Skeletal muscle cell (primary cell): ENCODE measurements around the gene PARP9.
"Not testable (repeated sequence)": the region's sequence is repeated elsewhere in the genome, so short reads cannot be mapped to it uniquely, and the experiment has no call there.

Source experiments
- DNase-seq: peaks from one replicate; pipeline ENCODE4 v3.0.0-alpha.2; 2010; ENCODE audit warnings: low read depth
- H3K4me3 ChIP-seq: 2 replicates; pipeline ENCODE4 v1.5.1; 2011; ENCODE audit warnings: low read depth, mild to moderate bottlenecking, control low read depth, low read length, moderate library complexity

PARP9 gene

GRCh38 chr3:122577409-122578031, 13.4 kb upstream of the PARP9 start, which contains the start of gene PARP15:
Gene PARP15 (plus strand): TSS chr3:122577650. CDS start chr3:122577668, 18 bp downstream.
- H3K4me3 ChIP-seq: peak within 1 kb of the TSS; percentile 48
- DNase-seq: no peak

GRCh38 chr3:122576174-122576940, 12.3 kb upstream of the PARP9 start:
- no peak overlapping the region for H3K4me3 ChIP-seq
- DNase-seq: no peak

- H3K4me3 ChIP-seq: no peak overlapping the region
- DNase-seq: no peak
Measured at GRCh38 chr3:122572940-122573412, 8.9 kb upstream of the PARP9 start.

DNA sequence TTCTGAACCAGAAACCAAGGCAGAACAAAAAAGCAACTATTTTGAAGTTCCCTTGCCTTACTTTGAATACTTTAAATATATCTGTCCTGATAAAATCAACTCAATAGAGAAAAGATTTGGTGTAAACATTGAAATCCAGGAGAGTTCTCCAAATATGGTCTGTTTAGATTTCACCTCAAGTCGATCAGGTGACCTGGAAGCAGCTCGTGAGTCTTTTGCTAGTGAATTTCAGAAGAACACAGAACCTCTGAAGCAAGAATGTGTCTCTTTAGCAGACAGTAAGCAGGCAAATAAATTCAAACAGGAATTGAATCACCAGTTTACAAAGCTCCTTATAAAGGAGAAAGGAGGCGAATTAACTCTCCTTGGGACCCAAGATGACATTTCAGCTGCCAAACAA, 4.7 kb upstream of the PARP9 start:
- H3K4me3 ChIP-seq: no peak overlapping the region
- DNase-seq: no peak

- H3K4me3 ChIP-seq, DNase-seq: not testable (repeated sequence)
Measured at GRCh38 chr3:122568131-122568530, 4.0 kb upstream of the PARP9 start.

DNA sequence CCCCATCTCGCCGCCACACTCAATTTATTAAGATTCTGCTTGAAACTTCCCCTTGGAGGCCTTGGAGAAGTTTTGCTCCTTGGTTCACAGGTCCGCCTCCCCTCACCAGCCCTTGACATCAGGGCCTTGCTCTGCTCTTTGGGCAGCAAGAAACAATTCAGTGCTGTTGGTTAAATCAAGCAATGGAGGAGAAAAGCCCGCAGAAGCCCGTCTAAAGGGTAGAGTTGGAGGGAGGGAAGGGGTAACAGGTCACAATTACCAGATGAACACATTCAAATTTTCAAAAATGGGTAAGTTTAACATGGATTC, 429 bp downstream of the PARP9 start:
- no peak for DNase-seq
- H3K4me3 ChIP-seq: peak overlapping the region; percentile 78

DNA sequence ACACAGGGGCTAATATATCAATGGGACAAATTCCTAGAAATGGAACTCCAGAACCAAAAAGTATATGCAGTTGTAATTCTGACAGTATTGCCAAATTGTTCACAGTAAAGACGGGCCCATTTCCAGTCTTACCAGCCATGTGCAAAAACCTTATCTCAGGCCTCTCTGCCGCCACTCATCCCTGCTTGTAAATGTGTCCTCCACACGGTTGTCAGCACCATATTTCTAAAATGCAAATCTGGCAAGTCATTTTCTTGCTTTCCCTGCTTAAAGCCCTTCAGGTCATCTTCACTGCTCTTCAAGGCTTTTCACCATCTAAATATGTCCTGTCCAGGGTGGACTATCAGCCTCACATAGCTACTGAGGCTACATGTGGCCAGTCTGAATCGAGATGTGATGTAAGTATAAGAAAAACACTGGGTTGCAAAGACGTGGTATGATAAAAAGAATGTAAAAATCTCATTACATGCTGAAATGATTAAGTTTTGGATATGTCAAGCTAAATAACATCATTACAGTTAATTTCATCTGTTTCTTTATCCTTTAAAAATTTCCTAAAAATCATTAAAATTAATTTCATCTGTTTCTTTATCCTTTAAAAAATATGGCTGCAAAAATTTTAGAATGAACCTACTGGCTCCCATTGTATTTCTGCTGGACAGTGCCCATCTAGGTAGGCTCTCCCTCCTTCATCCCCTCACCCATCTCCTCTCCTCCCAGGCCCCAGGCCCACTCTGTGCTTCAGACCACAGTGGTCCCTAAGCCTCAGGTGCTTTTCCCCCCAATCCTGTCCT, 980 bp downstream of the PARP9 start:
- H3K4me3 ChIP-seq: peak overlapping the region; percentile 78
- no peak for DNase-seq

GRCh38 chr3:122560680-122561079, 3.4 kb downstream of the PARP9 start:
- no peak overlapping the region for H3K4me3 ChIP-seq
- DNase-seq: no peak

- H3K4me3 ChIP-seq: no peak overlapping the region
- no peak for DNase-seq
Measured at GRCh38 chr3:122559906-122560305, 4.2 kb downstream of the PARP9 start.

- no peak for DNase-seq
- H3K4me3 ChIP-seq: no peak overlapping the region
Measured at GRCh38 chr3:122558605-122559004, 5.5 kb downstream of the PARP9 start.

DNA sequence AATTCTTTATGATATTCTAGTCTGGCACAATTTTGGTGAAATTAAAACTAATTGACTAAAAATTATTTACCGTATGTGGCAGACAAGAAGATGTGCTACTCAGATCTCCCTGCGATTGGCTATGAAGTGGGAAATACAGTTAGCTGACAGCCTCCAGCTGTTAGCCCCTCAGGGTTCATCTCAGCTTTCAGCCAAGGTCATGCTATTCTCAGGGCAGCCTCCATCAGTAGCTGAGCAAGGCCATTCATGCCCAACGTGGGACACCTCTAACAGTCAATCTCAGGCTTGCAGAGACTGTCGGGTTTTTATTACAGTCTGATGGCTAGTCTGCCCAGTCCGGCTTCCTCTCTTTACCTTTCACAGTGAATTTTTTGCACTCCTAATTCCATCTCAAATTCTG, 6.7 kb downstream of the PARP9 start:
- no peak for DNase-seq
- no peak overlapping the region for H3K4me3 ChIP-seq

GRCh38 chr3:122555275-122556071, 8.6 kb downstream of the PARP9 start:
- no peak for DNase-seq
- H3K4me3 ChIP-seq: no peak overlapping the region

DNA sequence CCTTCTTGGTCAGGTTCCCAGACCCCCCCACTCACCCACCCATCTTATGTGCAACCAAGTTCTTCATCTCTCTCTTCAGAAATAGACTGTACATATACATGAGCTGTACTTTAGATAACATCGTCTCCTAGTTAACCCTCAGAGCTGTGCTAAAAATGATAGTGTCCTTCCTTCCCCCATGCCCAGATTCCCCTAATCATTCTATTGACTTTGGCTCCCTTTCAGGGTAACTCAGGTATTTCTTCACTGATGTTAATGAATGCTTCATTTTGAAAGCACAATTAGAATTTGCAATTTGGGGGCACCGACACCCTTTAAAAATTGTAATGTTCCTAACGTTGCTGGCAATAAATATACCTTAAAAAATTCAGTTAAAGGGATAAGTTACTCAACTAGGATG, 10.9 kb downstream of the PARP9 start:
- H3K4me3 ChIP-seq: no peak overlapping the region
- no peak for DNase-seq

- DNase-seq: no peak
- H3K4me3 ChIP-seq: no peak overlapping the region
Measured at GRCh38 chr3:122548619-122549018, 15.5 kb downstream of the PARP9 start.

GRCh38 chr3:122548076-122548475, 16.0 kb downstream of the PARP9 start:
- DNase-seq: no peak
- no peak overlapping the region for H3K4me3 ChIP-seq

GRCh38 chr3:122546151-122546550, 17.9 kb downstream of the PARP9 start:
- no peak overlapping the region for H3K4me3 ChIP-seq
- DNase-seq: no peak

- DNase-seq: no peak
Measured at GRCh38 chr3:122538956-122539490, 25.1 kb downstream of the PARP9 start.

DNA sequence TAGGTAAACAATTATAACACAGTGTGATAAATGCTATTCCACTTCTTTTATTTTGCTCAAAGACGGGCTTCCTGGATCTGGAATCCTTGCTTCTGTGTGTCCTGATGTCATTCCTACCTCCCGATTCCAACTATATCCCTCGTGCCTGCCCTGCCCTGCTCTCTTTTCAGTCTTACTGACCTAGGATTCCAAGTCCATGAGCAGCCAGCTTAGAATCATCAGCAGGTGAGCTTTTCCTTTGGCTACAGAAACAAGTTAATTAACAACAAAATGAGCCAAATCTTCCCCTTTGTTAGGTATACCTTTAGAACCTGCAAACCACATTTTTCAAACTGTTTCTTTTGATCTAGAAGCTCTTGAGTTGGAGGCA, 27.5 kb downstream of the PARP9 start:
- DNase-seq: no peak
- no peak overlapping the region for H3K4me3 ChIP-seq

More at GRCh38 chr3:122538956-122539490, 25.1 kb downstream of the PARP9 start:
- no peak overlapping the region for H3K4me3 ChIP-seq

- DNase-seq: no peak
- H3K4me3 ChIP-seq: no peak overlapping the region
Measured at GRCh38 chr3:122535964-122536631, 28.0 kb downstream of the PARP9 start.
